ENCODE results near the gene SULT1A1.
"Not testable (repeated sequence)": the region's sequence is repeated elsewhere in the genome, so short reads cannot be mapped to it uniquely, and the experiment has no call there.

SULT1A1 gene

GRCh38 chr16:28609631-28610594, at the start of gene SULT1A1:
Gene SULT1A1 (minus strand): TSS chr16:28610044. CDS start chr16:28608855, 1,189 bp downstream.
- no peak for DNase-seq (ENCODE audit: low read depth)

GRCh38 chr16:28639959-28640358, 30.1 kb upstream of the SULT1A1 start:
- DNase-seq (ENCODE audit: low read depth), result not testable (repeated sequence)

- DNase-seq (ENCODE audit: low read depth), result not testable (repeated sequence)
These were observed 28.5 kb upstream of the SULT1A1 start for GRCh38 chr16:28638359-28638758.

GRCh38 chr16:28637765-28638164, 27.9 kb upstream of the SULT1A1 start, which contains the start of gene NPIPB8:
Gene NPIPB8 (plus strand): TSS chr16:28638065. CDS start chr16:28638361, 296 bp downstream.
- DNase-seq (ENCODE audit: low read depth), result not testable (repeated sequence)

GRCh38 chr16:28636093-28636823, 26.4 kb upstream of the SULT1A1 start:
- not testable (repeated sequence) for DNase-seq (ENCODE audit: low read depth)

GRCh38 chr16:28630905-28631304, 21.1 kb upstream of the SULT1A1 start:
- DNase-seq (ENCODE audit: low read depth), result not testable (repeated sequence)

- no peak for DNase-seq (ENCODE audit: low read depth)
These were observed 13.4 kb upstream of the SULT1A1 start for GRCh38 chr16:28623172-28623711.

GRCh38 chr16:28622532-28623171, 12.8 kb upstream of the SULT1A1 start:
- DNase-seq (ENCODE audit: low read depth), result not testable (repeated sequence)

- DNase-seq (ENCODE audit: low read depth), result no peak
These were observed 11.8 kb upstream of the SULT1A1 start for GRCh38 chr16:28621481-28622155.

GRCh38 chr16:28620316-28620715, 10.5 kb upstream of the SULT1A1 start:
- DNase-seq (ENCODE audit: low read depth), result not testable (repeated sequence)

- no peak for DNase-seq (ENCODE audit: low read depth)
These were observed 8.0 kb upstream of the SULT1A1 start for GRCh38 chr16:28617874-28618273.

- DNase-seq (ENCODE audit: low read depth), result no peak
These were observed 6.8 kb upstream of the SULT1A1 start for GRCh38 chr16:28616636-28617035.

GRCh38 chr16:28616224-28616577, 6.4 kb upstream of the SULT1A1 start:
- not testable (repeated sequence) for DNase-seq (ENCODE audit: low read depth)

GRCh38 chr16:28615486-28616223, 5.8 kb upstream of the SULT1A1 start:
- DNase-seq (ENCODE audit: low read depth), result not testable (repeated sequence)

- DNase-seq (ENCODE audit: low read depth), result not testable (repeated sequence)
These were observed 4.7 kb upstream of the SULT1A1 start for GRCh38 chr16:28614561-28614960.

GRCh38 chr16:28613912-28614311, 4.1 kb upstream of the SULT1A1 start:
- not testable (repeated sequence) for DNase-seq (ENCODE audit: low read depth)

- DNase-seq (ENCODE audit: low read depth), result not testable (repeated sequence)
These were observed 2.8 kb upstream of the SULT1A1 start for GRCh38 chr16:28612359-28613280.

GRCh38 chr16:28610595-28611191, 849 bp upstream of the SULT1A1 start:
- DNase-seq (ENCODE audit: low read depth), result no peak
